Measurements from ENCODE around the gene MTCL1.

GRCh38 chr18:8657050-8657820 is 48.1 kb upstream of the MTCL1 start:
- TF ChIP-seq BHLHE40 (IDR thresholded peaks at IDR 0.05; ENCODE audit: borderline replicate concordance) = no peak
- TF ChIP-seq SP1 (IDR thresholded peaks at IDR 0.05) = no peak
- no peak for TF ChIP-seq ZNF384 (IDR thresholded peaks at IDR 0.05)
- no peak for TF ChIP-seq CTBP1 (IDR thresholded peaks at IDR 0.05; ENCODE audit: borderline replicate concordance)
